ENCODE results near the gene STON2. TPM values are rescaled to one million over a fixed set of nuclear protein-coding genes. Genes with fewer than 3 reads are reported as not detected.

Gene STON2
- total and polyA plus RNA-seq, 2 of the 8 experiments (the other 6 are each of a cell fraction or from before 2014, with no cell fraction given): 8.9 to 50.0 TPM

- no peak overlapping the region for H2AFZ ChIP-seq (ENCODE audit: low read length)
- peaks cover 0 to 2% of the 10 kb centered on the region in 2 experiments; a peak in 1 of 4 replicates for H3K79me2 ChIP-seq (ENCODE audit: control insufficient read depth in 1 of 2, insufficient read depth in 2 of 2, low read length in 2 of 2)
- no peak overlapping the region for H3K18ac ChIP-seq (ENCODE audit: extremely low read depth, low read length)
- no peak overlapping the region for H3K9ac ChIP-seq (replicated peaks in 1 of 4; ENCODE audit: extremely low read depth in 1 of 4, low read depth in 3 of 4, low read length in 3 of 4)
- no peak overlapping the region for H2AK5ac ChIP-seq (ENCODE audit: low read depth, low read length)
- H3K4me2 ChIP-seq (ENCODE audit: insufficient read depth in 1 of 2, low read depth in 2 of 2, low read length in 2 of 2): no peak overlapping the region
- H3K4ac ChIP-seq (replicated peaks; ENCODE audit: insufficient read length, low read depth, low read length): no peak overlapping the region
- FAIRE-seq (no peak), DNase-seq (ENCODE audit: low read depth in 1 of 2, low spot score in 2 of 2) (no peak)
- H3K14ac ChIP-seq (ENCODE audit: insufficient read length): no peak overlapping the region
- WGBS, 2 experiments (ENCODE audit: extremely low coverage in 1 of 2, insufficient coverage in 1 of 2, insufficient read length in 1 of 2, insufficient replicate concordance in 2 of 2, low coverage in 1 of 2, low lambda C conversion rate in 2 of 2, missing lambda C conversion rate in 1 of 2): 96% methylated on average over 8 of the region's 8 CpGs; no CpG with 5 or more reads in 1 of the 2 experiments
- CTCF ChIA-PET (ENCODE audit: partially characterized antibody): interaction anchor here (1.0 to 1.5 kb wide), 2 partner anchors 11 to 14 kb away, joined by 3 to 4 read pairs; no protein-coding TSS in a partner anchor
- peaks cover 0 to 4% (median 2%) of the 10 kb centered on the region in 4 experiments; a peak in 2 of 7 replicates for H3K4me1 ChIP-seq (replicated peaks in 1 of 4; ENCODE audit: control insufficient read depth in 3 of 4, insufficient read depth in 4 of 4, low read length in 3 of 4)
- no peak for TF ChIP-seq PHF8 (conservative IDR thresholded peaks at IDR 0.05; ENCODE audit: low read depth, low read length)
- no peak overlapping the region for H3K27ac ChIP-seq (ENCODE audit: low read depth, low read length)
- no peaks in the 10 kb centered on the region for H4K20me1 ChIP-seq (replicated peaks in 1 of 2; ENCODE audit: control insufficient read depth in 1 of 2, insufficient read depth in 2 of 2, low read length in 2 of 2)
- no peaks in the 10 kb centered on the region for H3K27me3 ChIP-seq (replicated peaks in 1 of 4; ENCODE audit: control insufficient read depth in 3 of 4, extremely low read depth in 1 of 4, insufficient read depth in 3 of 4, low read length in 3 of 4)
- H2BK5ac ChIP-seq (ENCODE audit: low read depth, low read length): no peak overlapping the region
- no peaks in the 10 kb centered on the region for H3K79me1 ChIP-seq (ENCODE audit: low read depth, low read length)
- no peak overlapping the region for H2BK12ac ChIP-seq (ENCODE audit: low read depth, low read length)
- POLR2A ChIA-PET (ENCODE audit: partially characterized antibody): no interaction called here
- H2BK20ac ChIP-seq (ENCODE audit: low read length): no peak overlapping the region
- no peaks in the 10 kb centered on the region for H3K23me2 ChIP-seq (ENCODE audit: low read depth, low read length)
- H4K5ac ChIP-seq (ENCODE audit: insufficient read length, low read depth, low read length): no peak overlapping the region
- no peak overlapping the region for H4K91ac ChIP-seq (replicated peaks; ENCODE audit: insufficient read length, low read length)
- no peaks in the 10 kb centered on the region; a peak in 1 of 8 replicates for H3K36me3 ChIP-seq (ENCODE audit: control insufficient read depth in 2 of 4, insufficient read depth in 4 of 4, low read length in 3 of 4)
- H3K56ac ChIP-seq (replicated peaks; ENCODE audit: insufficient read length, low read depth, low read length): no peak overlapping the region
- no peak overlapping the region for H4K8ac ChIP-seq (ENCODE audit: extremely low read depth, insufficient read depth, low read length)
- no peak overlapping the region for H3K4me3 ChIP-seq (ENCODE audit: extremely low read depth in 1 of 4, insufficient read depth in 2 of 4, low read depth in 3 of 4, low read length in 4 of 4)
- H3K23ac ChIP-seq (ENCODE audit: insufficient read length): no peak overlapping the region
- no peaks in the 10 kb centered on the region for H3K9me3 ChIP-seq (ENCODE audit: insufficient read depth in 2 of 2, low read depth in 1 of 2, low read length in 1 of 2)
- H2BK15ac ChIP-seq (ENCODE audit: low read length): no peak overlapping the region
- no peak overlapping the region for H2BK120ac ChIP-seq (replicated peaks; ENCODE audit: low read depth, low read length)
These were observed 113.4 kb downstream of the STON2 start for GRCh38 chr14:81286574-81287370.

Measured in H1 (cell line).